Posterior vena cava (tissue), 2 donors: ENCODE data around the gene TBX21. TPM values are rescaled to one million over a fixed set of nuclear protein-coding genes. Genes with fewer than 3 reads are reported as not detected.

Source experiments
- DNase-seq: peaks from one replicate; pipeline ENCODE4 v3.0.0-alpha.2; 2020; ENCODE audit warnings: low spot score
- intact Hi-C, 2 donors: fragments of 100-400 bp; cut with DNase I; formaldehyde crosslinking; loops; one replicate each; pipeline versions ENCODE4 v1.14.1 to v1.14.2; 2022 to 2023
- long read RNA-seq, 2 donors: library from polyadenylated mRNA; unstranded; transcript quantifications; one replicate each; pipeline ENCODE4 v2.0.0, GENCODE V29; 2020 to 2021
- total RNA-seq, 2 donors: library from RNA; stranded (reverse); fragmentation: NEBNext Ultra II Directional; extraction: Animal tissue kit (Norgen Biotek cat#: 25700); gene quantifications; one replicate each; pipeline ENCODE4 v1.2.1, GENCODE V29; 2021
- donor health status: DM: yes; HTN: yes; CAD: no.
- donor health status: DM: yes; HTN: yes; CAD: no.

Gene TBX21
- total RNA-seq = under 1 TPM; 0.48 to 0.65 TPM
- long read RNA-seq, donor 1 = 0 reads
- long read RNA-seq, donor 2 = 0 reads

DNA sequence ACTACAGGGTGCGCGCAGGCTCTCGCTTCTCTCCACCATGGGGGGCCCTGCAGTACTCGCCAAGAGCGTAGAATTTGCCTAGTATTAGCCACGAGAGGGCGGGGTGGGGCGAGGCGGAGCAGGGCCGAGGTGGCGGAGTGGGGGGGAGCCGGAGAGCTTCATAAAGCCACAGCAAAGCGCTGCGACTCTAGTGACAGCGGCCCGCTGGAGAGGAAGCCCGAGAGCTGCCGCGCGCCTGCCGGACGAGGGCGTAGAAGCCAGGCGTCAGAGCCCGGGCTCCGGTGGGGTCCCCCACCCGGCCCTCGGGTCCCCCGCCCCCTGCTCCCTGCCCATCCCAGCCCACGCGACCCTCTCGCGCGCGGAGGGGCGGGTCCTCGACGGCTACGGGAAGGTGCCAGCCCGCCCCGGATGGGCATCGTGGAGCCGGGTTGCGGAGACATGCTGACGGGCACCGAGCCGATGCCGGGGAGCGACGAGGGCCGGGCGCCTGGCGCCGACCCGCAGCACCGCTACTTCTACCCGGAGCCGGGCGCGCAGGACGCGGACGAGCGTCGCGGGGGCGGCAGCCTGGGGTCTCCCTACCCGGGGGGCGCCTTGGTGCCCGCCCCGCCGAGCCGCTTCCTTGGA is at the start of gene TBX21:
TBX21 (plus strand) TSS at position 190 of the 627 bp plus-strand sequence; CDS start at position 409, 219 bp downstream.
- intact Hi-C loops = no loop called here

DNA sequence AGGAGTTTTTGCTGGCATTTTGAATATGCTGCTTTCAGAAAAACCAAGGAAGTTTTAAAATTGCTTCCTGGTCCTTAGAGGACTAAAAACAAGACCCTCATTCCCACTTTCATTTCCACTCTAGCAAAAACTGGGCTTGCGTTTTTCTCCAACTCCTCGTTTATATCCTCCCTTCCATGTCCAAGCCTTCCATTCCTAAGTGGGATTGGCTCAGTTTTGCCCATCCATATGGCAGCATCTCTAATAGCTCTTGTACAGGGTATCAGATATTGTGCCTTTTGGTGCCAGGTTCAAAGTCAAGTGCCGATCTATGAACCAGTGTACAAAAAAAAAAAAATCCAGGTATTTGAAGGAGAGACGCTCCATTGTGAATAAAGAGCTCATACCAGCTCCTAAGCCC is 49.0 kb upstream of the TBX21 start:
- intact Hi-C loops = no loop called here

More for the DNA sequence above, at the start of gene TBX21:
- DNase-seq = peak; percentile 89

GRCh38 chr17:47684535-47685193 is 48.4 kb upstream of the TBX21 start:
- no peak for DNase-seq

More for the DNA sequence above, 49.0 kb upstream of the TBX21 start:
- no peak for DNase-seq

DNA sequence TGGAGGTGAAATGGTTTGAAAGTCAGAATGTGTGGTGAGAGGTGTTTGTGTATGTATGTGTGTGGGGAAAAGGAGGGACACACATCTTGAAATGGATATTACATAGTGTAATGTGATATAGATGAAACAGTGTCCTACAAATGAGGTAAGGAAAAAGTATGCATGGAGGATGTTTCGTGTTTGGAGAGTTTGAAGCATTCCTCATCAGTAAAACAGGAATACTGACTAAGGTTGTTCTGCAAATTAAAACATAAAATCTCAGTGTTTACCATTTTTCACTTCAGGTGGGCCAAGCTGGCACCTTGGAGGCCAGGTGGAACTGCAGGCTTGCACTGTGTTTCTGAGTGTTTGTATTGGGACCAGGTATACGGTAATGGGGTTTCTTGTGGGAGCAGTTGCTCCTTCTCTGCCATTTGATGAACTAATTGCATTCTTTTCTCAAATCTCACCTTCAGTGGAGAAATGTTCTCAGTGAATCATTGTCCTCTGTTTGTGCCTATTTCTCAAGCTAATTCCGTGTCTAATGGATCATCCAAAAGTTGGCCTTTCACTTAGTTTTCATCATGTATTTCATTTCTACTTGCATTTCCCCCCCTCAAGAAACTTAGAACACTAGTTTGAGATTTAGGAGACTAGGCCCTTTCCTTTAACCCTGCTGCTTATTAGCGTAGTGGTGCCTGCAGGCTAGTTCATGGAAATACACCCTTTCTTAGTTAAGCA is 47.3 kb upstream of the TBX21 start:
- no peak for DNase-seq
- intact Hi-C loops = no loop called here

More at GRCh38 chr17:47684535-47685193, 48.4 kb upstream of the TBX21 start:
- intact Hi-C loops = no loop called here

- DNase-seq = no peak
- intact Hi-C loops = no loop called here
These were observed 46.8 kb upstream of the TBX21 start for GRCh38 chr17:47686276-47686635.

DNA sequence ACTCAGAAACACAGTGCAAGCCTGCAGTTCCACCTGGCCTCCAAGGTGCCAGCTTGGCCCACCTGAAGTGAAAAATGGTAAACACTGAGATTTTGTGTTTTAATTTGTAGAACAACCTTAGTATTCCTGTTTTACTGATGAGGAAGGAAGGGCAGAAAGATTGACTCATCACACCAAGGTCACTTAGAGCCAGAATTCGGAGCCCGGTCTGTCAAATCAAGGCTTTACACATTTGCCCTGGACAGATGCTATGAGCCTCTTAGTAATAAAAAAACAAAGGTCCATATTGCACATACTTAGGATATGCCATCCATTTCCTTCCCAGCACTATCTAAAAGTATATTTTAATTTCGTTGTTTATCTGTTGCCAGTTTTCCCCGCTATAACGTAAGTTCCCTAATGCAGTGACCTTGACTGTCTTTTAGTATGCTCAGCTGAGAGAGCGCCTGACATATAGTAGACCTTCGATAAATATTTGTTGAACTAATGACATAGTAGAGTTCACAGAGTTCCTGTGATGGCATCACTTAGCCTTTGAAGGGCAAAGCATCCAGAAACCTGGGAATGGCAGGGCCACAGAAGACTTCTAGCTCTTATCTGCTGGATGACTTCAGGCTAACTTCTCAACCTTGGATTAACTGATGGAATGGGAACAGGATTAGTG is 46.2 kb upstream of the TBX21 start:
- intact Hi-C loops = no loop called here
- DNase-seq = no peak

- DNase-seq = no peak
- intact Hi-C loops = no loop called here
These were observed 45.7 kb upstream of the TBX21 start for GRCh38 chr17:47687328-47687690.

- intact Hi-C loops = no loop called here
These were observed 45.3 kb upstream of the TBX21 start for GRCh38 chr17:47687748-47688147.

GRCh38 chr17:47690121-47690520 is 42.9 kb upstream of the TBX21 start:
- intact Hi-C loops = no loop called here
- no peak for DNase-seq

More at GRCh38 chr17:47687748-47688147, 45.3 kb upstream of the TBX21 start:
- no peak for DNase-seq

DNA sequence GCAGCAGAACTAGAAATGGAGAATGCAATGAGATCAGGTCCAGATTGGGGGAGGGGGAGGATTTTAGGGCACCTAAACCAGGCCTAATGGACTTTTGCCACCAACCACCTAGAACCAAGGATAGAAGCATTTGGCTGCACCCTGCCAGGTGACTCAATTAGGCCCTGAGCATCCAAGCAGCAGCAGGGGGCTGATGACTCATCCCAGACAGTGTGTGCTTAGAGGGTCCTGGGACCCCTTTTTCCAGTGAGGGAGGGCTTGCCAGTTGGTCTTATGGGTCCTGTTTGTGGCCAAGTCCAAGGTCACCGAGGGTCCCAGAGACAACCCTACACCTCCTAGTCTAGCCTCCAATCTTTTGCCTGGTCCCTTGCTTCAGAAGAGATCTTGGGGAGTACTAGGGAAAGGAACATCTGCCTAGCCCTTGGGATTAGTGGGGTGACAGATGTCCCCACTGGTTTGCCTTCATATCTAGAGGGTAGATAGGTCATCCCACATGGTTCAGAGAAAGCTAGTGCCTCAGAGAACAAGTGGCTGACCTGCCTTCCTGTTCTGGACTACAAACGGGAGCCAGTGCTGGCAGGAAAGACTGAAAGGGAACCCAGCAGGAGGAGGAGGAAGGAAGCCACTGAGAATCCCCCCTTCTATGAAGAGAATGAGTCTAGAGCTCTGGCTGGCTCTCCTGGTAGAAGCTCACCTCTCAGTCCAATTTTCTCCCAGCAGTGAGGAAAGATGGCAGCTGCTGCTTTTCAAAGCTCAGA is 40.7 kb upstream of the TBX21 start:
- no peak for DNase-seq
- intact Hi-C loops = no loop called here

DNA sequence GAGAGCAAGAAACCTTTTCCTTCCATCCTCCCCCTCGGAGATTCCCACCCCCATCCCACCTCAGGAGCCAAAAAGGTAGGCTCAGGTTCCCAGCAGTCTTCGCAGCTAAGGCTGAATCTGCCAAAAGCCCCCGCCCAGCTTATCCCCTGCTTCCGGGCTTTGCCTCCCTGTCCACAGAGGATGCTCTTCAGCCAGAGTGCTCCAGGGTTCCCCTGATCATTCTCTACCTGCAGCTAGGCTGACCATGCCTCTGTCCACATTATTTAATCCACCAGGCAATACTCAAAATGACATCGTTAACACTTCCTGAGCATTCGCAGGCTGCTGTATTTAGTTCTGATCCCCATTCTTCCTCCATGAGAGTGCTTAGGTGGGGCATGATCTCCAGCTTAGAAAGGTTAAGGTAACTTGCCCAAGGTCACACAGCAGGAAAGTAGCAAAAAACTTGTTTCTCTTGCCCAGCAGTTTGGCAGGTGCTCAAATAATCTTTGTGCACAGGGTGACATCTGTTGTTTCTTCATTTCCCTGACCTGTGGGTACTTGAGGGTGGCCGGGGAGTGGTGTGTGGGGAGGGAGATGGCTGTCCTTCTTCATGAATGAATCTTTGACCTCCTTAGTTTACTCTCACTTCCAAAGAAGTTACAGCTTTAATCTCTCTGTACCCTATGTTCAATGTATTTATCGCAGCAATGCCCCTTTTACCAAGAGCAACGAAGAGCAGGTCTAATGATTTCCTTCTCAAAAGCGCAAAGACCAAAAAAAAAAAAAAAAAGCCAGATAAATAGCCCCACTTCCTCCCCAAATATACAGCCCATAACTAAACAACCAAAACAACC is 39.9 kb upstream of the TBX21 start:
- intact Hi-C loops = no loop called here
- DNase-seq = no peak

DNA sequence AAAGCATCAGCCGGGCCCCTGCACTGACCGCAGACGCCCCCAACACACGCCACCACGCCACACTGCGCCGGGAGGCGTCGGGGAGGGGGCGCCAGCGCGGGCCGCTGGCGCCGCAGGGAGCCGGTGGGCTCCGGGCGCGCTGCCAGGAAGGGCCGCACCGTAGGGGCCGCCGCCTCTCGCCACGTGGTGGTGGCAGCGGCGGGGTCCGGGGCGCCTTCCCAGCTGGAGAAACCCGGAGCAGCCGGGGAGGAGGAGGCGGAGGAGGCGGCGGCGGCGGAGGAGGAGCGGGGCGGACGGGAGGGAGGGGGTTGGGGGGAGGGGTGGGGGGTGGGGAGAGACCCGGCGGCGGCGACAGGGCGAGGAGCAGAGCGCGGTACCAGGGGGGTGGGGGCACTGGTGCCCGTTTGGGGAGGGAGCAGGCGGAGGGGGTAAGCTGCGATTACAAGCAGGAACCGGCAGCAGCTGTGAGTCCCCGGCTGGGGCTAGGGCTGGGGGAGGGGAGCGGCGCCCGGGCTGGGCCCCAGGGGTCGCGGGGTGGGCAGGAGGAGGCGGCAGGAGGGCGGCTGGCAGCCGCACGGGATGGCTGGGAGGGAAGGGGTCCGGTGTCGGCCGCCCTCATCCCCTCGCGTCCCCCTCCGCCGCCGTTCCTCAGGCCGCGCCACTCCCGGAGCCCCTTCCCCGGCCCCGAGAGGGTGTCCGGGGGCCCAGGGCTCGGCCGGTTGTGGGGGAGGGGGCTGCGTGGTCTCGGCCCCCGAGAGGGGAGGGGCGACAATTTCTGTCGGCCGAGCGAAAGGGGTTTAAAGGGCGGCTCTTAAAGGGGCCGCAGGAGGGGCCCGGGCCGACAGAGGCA is 39.1 kb upstream of the TBX21 start, which contains the start of gene TBKBP1:
TBKBP1 (plus strand) TSS at position 431 of the 850 bp plus-strand sequence. CDS start 1,952 bp downstream, outside the sequence.
- intact Hi-C loops = no loop called here
- no peak for DNase-seq

GRCh38 chr17:47694581-47695428 is 38.2 kb upstream of the TBX21 start:
- intact Hi-C loops = loop anchor here in 1 of 2 donors (5.0 kb wide), 1 partner anchor 117 kb away; no protein-coding TSS in a partner anchor
- peak; percentile 93 for DNase-seq

DNA sequence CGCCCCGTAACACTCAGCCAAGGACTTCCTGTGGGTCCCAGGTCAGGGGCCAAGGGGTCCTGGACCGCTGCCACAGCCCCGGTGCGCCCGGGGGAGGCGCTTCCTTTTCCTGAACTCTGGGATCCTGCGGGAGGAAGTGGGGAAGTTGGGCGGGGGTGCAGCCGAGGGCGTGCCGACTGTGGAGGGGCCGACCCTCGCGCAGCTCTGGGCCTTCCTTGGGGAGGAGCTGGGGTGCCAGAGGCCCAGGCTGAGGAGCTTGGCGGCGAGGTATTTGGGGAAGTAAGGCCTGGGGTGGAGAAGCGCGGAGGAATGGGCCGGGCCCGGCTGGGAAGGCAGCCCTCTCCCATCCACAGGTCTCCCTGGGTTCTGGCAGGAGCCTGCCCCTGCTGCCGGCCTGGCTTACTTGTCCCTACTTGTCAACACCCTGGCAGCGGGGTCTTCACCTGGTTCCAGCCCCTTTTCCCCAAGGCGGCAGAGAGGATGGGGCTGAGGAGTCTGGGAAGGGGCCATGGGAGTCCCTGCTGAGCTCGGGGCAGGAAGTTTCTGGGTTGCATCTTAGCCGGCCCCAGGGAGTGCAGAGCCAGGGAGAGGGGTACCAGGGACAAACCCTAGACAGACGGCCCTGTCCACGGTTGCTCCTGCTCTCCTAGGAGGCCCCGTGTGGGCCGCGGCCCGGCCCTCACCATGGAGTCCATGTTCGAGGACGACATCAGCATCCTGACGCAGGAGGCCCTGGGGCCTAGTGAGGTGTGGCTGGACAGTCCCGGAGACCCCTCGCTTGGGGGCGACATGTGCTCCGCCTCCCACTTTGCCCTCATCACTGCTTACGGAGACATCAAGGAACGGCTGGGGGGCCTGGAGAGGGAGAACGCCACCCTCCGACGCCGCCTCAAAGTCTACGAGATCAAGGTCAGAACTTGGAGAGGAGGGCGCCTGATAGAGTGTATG is 37.3 kb upstream of the TBX21 start:
- intact Hi-C loops = loop anchor here in 1 of 2 donors (5.0 kb wide), 1 partner anchor 117 kb away; no protein-coding TSS in a partner anchor
- DNase-seq = peak; percentile 90
